Daoy (cell line): ENCODE data around the gene SLC35A3. TPM values are rescaled to one million over a fixed set of nuclear protein-coding genes. Genes with fewer than 3 reads are reported as not detected.
"Not testable (repeated sequence)": the region's sequence is repeated elsewhere in the genome, so short reads cannot be mapped to it uniquely, and the experiment has no call there.

Source experiments
- DNase-seq: peaks from one replicate; pipeline ENCODE4 v3.0.0-alpha.2; 2015; ENCODE audit warnings: low read depth
- total RNA-seq: library from RNA; depleted of rRNA; stranded (reverse); fragments of >200 nt; shearing (Covaris generic); gene quantifications from 2 replicates; pipeline ENCODE4 v1.2.3, GENCODE V29; 2014

The SLC35A3 gene
- total RNA-seq, 1 experiment from 2014 or later, result 53.0 TPM

DNA sequence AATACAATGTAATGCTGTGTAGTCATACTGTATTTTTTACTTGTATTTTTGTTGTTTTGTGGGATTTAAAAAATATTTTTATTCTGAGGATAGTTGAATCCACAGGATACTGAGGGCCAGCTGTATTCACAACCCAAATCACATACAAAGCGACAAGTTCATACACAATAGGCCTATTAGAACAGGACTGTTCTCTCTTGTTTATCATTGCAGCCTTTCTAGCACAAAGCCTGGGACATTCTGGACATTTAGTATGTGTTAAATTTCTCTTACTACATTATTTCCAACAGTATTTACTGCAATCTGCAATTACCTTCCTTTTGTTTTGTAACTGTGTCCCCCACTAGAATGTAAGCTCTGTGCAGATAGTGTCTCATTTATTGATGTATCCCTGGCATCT lies 65.4 kb downstream of the SLC35A3 start:
- DNase-seq, result no peak

DNA sequence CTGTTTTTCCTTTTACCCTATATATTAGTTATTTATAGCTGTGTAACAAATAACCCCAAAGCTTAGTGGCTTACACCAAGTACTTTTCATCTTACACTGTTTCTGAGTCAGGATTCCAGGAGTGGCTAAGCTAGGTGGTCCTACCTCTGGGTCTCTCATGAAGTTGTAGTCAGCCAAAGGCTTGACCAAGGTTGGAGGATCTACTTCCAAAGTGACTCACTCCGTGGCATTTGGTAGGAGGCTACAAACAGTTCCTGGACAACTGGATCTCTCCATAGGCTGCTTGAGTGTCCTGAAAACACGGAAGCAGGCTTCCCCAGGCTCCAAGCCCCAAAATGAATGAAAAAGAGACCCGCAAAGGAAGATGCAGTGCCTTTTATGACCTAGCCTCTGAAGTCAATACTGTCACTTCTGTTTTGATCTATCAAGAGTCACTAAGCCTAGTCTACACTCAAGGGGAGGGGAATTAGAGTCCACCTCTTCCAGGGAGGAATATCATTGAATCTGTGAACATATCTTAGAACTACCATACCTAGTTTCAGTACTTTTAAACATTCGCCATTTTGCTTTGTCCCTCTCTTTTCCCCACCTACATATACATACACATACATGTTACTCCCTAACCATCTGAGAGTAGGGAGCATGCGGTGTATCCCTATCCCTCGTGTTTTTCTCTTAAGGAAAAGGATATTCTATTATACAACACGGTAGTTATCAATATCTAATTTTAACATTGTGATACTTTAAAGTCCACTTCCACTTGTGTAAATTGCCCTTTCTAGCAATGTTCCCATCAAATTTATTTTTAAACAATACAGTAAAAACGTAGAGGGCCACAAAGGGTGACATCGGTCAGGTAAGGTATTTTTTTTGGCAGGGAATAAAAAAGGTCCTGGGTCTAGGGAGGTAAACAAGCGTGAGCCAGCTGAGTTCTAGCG lies 67.2 kb downstream of the SLC35A3 start:
- peak; percentile 62 for DNase-seq

DNA sequence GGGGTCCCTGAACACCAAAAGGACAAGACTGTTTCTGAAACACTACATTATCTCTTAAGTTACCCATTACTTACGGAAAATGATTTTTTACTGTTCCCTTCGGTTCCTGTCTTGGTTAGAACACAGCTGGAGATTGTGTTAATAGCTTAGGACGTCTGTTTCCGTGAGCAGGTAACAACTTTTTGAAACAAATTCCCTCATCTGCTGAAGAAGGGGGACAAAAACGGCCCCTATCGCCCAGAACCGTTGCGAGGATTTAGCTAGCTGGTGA lies 67.8 kb downstream of the SLC35A3 start:
- no peak for DNase-seq

DNA sequence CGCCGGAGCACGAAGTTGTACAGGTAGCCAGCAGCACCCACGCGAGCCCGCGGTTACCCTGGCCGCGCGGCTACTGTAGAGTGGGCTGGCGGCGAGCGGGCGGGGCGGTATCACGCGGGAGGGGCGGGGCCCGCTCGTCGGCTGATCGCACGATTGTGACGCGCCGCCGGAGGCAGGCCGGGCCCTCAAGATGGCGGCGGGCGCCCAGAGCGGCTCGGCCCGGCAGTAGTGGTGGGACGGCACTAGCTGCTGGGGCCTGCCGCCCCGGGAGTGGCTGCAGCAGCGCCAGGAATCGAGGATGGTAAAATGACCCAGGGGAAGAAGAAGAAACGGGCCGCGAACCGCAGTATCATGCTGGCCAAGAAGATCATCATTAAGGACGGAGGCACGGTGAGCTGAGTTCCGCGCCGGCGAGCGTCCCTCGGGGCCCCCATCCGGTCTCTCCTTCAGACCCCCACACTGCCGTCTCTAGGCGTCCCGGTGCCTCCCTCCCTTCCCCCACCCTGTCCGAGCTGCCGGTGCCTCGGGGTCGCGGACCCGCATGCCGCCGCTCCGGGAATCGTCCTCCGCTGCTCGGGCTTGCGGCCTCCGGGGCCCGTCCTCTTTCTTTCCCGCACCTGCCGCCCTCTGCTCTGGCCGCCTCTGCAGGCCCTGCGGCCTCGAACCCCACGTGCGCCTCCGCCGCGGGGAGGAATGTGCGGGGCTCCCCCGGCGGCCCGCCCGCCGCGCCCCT lies 68.3 kb downstream of the SLC35A3 start:
- DNase-seq, result peak; percentile 96

DNA sequence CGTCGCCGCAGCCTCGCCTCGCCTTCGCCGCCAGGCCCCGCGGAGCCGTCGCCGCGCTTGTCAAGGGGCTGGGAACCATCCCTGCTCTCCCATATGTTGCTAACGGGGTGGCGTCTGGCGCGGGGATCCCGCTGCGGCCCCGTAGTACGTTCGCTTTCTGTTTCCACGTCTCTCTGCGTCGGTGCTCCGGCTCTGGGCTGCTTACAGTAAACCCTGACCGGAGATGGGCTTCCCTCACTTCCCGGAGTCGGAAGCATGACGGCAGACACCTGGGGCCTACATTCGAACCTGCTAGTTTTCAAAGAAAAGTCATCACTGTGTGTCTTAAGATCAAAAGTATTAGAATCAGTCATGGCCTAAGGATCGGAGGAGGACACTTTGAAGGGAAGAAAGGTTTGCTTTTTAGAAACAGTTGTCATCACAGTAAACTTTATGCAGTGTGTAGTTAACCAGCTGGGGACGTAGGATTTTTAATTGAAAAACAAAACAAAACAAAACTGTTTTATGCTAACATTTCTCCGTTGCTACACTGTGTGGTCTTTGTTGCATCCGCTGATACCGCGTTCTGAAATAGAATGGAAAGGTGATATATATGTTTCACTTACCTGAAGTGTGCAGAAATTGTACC lies 69.0 kb downstream of the SLC35A3 start:
- peak; percentile 82 for DNase-seq

DNA sequence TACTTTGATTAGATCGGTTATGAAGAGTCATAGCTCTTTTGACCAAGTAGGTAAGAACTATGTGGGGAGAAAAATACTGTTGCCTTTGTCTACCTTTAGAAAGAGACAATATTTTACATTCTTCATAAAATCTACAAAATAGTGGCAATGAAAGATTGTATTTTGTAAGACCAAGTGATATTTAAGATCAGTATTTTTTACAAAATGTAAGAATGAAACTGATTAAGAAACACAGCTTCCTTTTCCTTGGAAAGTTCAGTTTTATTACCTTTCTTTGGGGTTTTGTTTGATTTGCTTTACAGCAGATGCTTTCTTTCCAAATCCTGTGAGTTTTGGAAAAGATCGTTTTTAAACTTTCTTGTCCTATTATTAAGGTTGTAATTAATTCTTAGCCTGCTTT lies 69.8 kb downstream of the SLC35A3 start:
- no peak for DNase-seq

DNA sequence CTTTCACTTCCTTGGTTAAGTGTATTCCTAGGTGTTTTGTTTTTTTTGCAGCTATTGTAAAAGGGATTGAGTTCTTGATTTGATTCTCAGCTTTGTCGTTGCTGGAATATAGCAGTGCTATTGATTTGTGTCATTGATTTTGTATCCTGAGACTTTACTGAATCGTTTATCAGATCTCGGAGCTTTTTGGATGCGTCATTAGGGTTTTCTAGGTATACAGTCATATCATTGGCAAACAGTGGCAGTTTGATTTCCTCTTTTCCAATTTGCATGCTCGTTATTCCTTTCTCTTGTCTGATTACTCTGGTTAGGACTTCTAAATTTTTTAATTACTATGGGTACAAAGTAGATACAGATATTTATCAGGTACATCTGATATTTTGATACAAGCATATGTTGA lies 75.4 kb downstream of the SLC35A3 start:
- DNase-seq, result no peak

DNA sequence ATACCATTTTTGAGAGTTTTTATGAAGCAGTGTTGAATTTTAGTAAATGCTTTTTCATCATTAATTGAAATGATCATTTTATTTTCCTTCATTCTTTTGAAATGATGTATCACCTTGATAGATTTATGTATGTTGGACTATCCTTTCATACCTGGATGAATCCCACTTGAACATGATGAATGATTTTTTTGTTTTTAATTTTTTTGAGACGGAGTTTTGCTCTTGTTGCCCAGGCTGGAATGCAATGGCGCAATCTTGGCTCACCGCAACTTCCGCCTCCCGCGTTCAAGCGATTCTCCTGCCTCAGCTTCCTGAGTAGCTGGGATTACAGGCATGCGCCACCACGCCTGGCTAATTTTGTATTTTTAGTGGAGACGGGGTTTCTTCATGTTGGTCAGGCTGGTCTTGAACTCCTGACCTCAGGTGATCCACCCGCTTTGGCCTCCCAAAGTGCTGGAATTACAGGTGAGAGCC lies 77.5 kb downstream of the SLC35A3 start:
- DNase-seq, result not testable (repeated sequence)

DNA sequence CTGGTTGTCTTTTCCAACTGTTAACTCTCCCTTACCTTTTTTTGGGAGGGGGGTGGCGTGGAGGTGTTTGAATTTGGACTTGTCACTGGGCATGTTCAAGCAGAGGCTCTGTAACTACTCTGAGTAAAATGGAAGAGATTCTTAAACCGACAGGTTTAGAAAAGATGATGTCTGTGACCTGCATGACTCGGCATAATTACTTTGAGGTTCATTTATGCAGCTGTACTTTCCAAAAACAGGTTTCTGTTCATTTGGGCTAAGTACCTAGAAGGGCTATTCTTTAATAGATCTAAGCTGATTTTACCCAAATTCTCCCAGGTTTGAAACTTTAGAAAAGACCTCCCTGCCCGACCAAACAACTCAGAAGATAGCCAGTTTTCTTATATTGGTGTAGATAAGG lies 80.3 kb downstream of the SLC35A3 start:
- DNase-seq, result no peak

DNA sequence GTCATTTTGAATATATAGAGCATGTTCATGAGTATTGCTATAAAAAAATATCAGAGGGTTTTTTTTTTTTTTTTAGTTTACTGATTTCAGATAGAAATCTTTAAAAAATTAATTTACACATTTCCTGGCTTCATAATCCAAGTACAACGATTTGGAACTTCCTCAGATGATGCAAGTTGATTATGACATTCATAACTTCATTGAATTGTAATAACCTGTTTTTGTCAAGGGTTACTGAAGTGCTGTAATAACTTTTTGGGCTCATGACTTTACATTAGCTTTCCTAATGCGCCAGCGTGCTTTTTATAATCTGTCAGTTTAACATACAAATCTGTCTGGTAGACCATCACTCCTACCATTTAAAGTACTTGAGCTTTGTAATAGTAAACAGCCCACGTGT lies 81.6 kb downstream of the SLC35A3 start:
- no peak for DNase-seq

DNA sequence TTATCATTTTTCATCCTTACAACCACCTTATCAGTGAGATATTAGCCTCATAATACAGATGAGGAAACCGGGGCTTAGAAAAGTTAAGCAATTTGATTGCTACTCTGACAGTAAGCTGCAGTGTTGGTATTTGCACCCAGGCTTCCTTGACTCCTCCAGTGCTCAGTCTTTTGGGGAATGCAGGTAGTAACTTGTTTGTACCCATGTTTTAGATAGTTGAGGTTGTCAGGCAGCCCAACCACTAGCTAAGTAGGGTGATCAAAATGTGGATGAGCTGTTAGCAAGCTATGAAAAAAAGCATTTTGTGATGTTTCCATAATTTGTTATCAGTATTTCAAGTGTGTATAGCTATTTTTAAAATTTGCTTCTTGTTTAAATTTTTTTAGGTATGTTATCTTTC lies 82.1 kb downstream of the SLC35A3 start:
- DNase-seq, result no peak

DNA sequence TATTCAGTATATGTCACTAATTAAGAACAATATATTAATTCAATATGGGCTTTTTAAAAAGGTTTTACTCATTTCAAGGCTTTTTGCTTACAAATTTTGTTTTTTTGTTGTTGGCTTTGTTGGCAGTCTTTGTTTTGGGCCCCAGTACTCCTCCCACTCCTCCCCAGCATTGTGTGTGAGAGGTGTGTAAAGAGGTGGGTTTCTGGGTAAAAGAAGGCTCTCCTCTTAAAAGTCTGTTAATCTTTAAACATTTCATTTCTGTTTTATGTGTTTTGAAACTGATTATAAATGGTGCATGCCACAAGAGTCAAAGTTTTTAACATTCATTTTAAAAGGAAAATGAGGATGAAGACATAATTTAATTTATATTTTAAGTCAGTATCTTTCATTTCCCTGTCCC lies 83.3 kb downstream of the SLC35A3 start:
- DNase-seq, result no peak

DNA sequence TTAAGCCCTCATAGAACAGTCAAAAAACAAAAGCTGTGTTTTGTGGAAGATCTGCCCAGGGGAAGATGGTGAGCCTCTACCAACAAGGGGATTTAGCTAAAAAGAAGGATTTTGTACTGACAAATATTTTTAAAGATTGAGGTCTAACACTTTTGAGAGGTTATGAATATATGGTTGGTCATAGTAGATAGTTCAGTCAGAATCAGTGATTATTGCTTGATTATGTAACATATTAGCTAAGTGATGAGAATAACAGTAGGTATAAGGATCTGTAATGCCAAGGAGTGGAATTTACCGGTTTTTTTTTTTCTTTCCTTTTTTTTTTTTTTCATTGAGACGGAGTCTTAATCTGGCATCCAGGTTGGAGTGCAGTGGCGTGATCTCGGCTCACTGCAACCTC lies 83.9 kb downstream of the SLC35A3 start:
- DNase-seq, result no peak

DNA sequence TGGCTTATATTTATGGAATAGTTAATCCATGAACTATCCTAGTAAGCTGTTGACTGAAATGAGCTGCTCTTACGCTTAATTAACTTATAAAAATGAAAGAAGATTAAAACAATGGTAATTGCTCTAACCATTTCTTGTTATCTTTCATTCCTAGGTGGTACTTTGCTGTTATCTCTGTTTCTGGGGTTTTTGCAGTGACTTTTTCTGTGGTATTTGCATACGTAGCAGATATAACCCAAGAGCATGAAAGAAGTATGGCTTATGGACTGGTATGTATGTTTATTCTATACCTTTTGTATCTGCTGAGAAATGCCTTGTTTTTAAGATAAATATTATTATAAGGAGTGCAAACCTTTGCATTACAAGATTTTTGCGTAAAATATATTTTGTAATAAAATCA lies 91.9 kb downstream of the SLC35A3 start:
- no peak for DNase-seq

DNA sequence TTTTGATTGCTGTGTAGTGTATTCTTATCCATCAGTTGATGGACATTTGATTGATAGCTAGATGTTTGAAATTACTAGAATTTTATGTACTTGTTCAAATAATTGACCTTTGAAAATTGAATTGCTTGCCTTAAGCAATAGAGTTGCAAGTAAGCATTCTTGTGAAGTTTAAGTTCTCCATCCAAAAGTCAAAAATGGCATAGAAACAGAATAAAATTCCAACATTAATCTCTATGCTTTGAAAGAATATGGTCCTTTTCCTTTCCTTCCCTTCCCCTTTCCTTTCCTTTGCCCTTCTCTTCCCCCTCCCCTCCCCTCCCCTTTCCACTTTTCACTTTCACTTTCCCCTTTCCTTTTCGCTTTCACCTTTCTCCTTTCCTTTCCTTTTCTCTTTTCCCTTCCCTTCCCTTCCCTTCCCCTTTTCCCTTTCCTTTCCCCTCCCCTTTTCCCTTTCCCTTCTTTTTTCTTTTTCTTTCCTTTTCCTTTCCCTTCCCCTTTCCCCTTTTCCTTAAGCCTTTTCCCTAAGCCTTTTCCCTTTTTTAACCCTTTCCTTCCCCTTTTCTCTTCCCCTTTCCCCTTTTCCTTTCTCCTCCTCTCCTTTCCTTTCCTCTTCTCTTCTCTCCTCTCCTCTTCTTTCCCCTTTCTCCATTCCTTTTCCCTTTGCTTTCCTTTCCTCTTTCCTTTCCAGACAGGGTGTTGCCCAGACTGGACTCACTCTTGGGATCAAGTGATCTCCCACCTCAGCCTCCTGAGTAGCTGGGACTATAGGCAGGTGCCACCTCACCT lies 95.6 kb downstream of the SLC35A3 start:
- DNase-seq, result peak; percentile 34

DNA sequence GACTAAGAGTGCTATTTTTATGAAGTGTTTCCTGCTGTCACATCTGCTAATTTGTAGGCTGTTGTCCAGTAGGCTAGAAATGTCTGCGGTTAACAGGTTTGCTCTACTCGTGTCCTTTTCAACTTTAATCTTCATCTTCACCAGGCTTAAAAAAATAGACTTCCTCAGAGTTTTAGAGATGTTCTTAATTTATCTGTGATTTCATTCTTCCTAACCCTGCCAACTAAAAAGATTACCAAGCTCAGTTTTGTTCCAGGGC lies 96.1 kb downstream of the SLC35A3 start:
- DNase-seq, result no peak

DNA sequence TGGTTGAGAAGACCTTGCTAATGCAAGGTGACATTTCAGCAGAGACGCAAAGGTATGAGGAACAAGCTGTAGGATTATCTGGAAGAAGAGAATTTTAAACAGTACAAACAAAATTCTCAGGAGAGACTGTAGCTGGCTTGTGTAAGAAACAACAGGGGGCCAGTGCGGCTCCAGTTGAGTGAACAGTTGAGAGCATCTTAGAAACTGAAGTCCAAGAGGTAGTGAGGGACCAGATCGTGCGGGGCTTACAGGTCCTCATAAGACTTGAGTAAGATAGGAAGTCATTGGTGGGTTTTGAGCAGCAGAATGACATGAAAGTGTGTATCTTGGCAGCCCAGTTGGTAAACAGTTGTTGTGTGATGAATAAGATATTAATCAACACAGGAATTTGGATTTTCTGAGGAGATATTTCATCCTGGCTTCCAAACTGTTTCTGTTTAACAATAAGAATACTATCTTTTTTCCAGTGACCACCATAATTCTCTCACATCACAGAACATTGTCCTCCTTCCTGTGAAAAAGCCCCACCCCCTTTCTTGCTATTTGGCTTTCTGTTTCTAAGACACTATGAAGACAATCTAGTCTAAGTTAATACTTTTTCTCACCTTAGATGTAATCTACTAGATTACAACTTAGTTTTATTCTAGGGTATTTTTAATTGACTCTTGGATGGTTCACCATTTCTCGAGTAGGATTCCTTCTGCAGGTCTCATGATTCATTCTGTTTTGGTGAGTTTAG lies 100.6 kb downstream of the SLC35A3 start:
- DNase-seq, result no peak

DNA sequence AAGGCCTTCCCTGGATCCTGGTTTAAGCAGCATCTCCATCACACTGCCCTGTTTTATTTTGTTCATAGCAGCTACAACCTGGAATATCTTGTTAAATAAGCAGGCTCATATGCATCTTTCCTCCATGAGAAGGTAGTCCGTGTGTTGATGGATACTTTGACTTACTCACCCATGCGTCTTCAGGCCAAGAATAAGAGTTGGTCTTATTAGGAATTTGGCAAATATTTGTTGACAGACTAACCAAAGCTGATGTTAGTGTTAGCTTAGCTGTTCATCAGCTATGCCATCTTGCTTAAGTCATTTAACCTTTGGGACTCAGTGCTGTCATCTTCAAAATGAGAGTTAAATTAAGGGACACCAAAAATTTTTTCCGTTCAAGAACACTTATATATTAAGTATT lies 103.7 kb downstream of the SLC35A3 start:
- no peak for DNase-seq

DNA sequence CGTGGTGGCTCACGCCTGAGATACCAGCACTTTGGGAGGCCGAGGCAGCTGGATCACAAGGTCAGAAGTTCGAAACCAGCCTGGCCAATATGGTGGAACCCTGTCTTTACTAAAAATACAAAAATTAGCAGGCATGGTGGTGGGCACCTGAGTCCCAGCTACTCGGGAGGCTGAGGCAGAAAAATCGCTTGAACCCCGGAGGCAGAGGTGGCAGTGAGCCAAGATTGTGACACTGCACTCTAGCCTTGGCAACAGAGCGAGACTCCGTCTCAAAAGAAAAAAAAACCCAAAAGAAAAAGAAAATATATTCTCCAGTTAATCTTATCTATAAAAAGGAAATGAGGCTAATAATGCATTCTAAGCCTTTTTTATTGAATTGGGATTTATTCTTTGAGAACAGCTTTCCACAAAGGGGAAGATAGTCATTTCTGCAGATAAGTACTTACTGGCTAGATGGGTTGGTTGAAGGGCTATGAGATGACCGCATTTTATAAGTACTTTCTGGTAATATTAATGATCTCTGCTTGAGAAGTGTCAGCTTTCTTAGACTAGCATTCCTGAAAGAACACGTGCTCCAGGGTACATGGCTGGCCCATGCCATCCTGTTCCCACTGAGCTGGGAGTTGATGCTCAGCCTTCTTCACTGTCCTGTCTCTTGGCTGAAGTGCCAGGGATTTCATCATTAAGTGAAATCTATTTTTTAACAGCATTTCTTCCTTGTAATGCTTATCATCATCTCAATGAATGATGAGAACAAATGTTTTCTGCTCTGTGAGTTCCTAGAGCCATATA lies 105.0 kb downstream of the SLC35A3 start:
- DNase-seq, result no peak

DNA sequence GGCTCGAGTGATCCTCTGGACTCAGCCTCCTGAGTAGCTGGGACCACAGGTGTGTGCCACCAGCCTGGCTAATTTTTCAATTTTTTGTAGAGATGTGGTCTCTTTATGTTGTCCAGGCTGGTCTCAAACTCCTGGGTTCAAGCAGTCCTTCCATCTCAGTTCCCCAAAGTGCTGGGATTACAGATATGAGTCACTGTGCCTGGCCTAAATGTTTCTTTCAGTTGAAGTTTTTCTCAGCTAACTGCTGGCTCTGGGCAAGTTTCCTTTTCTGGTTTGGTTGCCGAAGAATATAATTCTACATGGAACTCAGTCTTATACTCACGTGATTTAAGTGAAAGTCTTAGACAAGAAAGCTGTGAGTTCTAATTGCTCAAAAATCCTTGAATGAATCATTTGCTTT lies 106.0 kb downstream of the SLC35A3 start:
- DNase-seq, result no peak

DNA sequence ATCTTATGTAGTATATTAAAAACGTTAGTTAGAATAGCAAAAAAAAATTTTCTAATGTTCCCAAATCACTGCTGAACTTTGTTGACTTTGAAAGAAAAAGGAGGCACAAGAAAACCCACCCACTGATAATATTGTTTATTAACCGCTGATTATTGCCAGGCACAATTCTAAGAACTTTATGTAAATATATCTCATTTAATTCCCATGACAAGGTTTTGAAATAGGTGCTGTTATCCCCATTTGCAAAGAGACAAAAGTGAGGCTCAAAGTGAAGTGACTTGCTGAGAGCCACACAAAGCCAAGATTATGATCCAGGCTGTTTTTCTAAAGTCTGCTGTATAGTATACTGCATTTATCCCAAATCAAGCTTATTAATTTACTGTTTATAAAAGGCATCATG lies 106.5 kb downstream of the SLC35A3 start:
- DNase-seq, result no peak
